Epithelial cell of esophagus (primary cell): ENCODE data around the gene GDF15.

Source experiments
- DNase-seq: peaks from one replicate; pipeline ENCODE4 v3.0.0; 2010; ENCODE audit warnings: low read depth
- H3K4me3 ChIP-seq: 2 replicates; pipeline ENCODE4 v1.5.1; 2011; ENCODE audit warnings: mild to moderate bottlenecking, low read length, control low read depth
- TF ChIP-seq, protein P1 (sequence below): IDR thresholded peaks from 2 replicates; pipeline ENCODE4 v1.5.1; 2011; ENCODE audit warnings: low read depth, mild to moderate bottlenecking, low read length, control low read depth, inconsistent platforms; ENCODE audit not compliant: insufficient read depth; ENCODE audit errors: missing control alignments

Gene GDF15

DNA sequence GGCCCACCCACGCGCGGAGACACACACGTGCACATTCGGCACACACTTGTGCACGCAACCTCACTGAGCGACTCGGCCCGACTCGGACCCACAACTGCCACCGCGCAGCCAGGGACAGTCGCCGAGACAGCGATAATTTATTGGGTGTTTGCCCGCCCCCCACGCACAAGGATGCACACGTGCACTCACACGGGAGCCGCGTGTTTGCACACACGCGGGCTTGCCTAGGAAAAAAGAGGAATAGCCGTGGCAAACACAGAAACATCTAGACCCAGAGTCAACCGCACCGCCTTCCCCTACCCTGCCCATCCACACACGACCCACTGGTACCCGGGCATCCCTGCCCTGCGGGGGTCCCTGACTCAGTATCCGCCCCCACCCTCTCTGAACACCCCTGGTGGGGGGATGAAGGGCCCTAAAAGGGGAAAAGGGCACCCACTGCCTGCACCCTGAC is 32.1 kb downstream of the GDF15 start:
- DNase-seq = no peak
- no peak overlapping the region for H3K4me3 ChIP-seq
- TF ChIP-seq, protein P1, sequence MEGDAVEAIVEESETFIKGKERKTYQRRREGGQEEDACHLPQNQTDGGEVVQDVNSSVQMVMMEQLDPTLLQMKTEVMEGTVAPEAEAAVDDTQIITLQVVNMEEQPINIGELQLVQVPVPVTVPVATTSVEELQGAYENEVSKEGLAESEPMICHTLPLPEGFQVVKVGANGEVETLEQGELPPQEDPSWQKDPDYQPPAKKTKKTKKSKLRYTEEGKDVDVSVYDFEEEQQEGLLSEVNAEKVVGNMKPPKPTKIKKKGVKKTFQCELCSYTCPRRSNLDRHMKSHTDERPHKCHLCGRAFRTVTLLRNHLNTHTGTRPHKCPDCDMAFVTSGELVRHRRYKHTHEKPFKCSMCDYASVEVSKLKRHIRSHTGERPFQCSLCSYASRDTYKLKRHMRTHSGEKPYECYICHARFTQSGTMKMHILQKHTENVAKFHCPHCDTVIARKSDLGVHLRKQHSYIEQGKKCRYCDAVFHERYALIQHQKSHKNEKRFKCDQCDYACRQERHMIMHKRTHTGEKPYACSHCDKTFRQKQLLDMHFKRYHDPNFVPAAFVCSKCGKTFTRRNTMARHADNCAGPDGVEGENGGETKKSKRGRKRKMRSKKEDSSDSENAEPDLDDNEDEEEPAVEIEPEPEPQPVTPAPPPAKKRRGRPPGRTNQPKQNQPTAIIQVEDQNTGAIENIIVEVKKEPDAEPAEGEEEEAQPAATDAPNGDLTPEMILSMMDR = no peak

DNA sequence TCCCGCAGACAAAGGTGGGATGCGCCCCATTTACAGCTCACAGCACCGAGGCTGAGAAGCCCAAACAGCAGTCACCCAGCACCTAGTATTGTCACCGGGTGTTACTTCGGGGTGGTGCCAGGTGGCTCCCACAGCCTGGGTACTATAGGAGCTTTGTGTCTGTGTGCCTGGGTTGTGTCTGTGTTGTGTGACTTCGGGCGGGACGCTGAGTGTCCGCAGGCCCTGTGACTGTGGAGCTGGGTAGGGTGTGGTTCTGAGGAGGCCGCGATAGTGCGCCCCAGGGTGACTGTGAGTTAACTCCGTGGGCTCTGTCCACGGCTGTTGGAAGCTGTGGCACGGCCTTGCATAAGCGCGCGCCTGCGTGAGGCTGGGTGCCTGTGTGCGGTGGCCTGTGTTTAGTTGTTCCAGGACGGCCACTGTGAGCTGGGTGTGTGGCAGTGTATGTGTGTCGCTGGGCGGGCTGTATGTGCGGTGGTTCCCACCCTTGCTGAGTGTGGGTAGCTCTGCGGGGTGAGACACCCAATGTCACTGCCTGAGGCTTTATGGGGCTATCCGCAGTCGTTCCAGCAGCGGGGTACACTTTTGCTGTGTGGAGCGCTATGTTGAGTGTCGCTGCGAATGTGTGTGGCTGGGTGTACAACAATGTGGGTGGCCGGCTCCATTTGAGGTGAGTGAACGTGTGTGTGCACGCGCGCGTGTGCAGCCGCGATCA is 32.7 kb downstream of the GDF15 start:
- peak overlapping the region; percentile 39 for H3K4me3 ChIP-seq
- TF ChIP-seq, protein P1 = no peak
- peak; percentile 24 for DNase-seq

- TF ChIP-seq, protein P1 = no peak
- H3K4me3 ChIP-seq = peak within 1 kb of the TSS; percentile 54
- peak; percentile 76 for DNase-seq
These were observed 33.3 kb downstream of the GDF15 start, which contains the start of gene SSBP4 for GRCh38 chr19:18419195-18419698. Gene SSBP4 (plus strand): TSS chr19:18419398. CDS start chr19:18419649, 251 bp downstream.

- DNase-seq = no peak
- TF ChIP-seq, protein P1 = no peak
- H3K4me3 ChIP-seq = peak overlapping the region; percentile 54
These were observed 33.9 kb downstream of the GDF15 start for GRCh38 chr19:18419699-18420460.

- TF ChIP-seq, protein P1 = no peak
- no peak for DNase-seq
- no peak overlapping the region for H3K4me3 ChIP-seq
These were observed 35.0 kb downstream of the GDF15 start for GRCh38 chr19:18420930-18421329.

DNA sequence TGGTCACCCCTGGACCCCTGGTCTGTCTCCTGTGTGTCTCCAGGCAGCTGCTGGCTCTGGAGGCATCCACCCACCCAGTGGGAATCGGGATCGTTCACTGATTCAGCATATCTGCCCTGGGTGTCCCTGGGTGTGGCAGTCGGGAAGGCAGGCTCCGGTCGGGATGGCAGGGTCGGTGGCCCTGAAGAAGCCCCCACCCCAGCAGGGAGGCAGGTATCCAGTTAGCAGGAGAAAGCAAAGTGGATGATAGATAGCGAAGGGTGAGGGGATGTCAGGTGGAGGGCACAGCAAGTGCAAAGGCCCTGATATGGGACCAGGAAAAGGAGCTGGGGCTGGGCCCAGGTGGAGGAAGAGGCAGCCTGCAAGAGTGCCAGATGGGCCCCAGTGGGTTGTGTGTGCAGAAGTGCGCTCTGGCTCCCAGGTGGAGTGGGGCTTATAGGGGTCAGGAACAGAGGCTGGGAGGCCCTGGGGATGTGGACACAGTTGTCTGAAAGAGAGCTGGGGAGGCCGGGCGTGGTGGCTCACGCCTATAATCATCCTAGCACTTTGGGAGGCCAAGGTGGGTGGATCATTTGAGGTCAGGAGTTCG is 35.5 kb downstream of the GDF15 start:
- H3K4me3 ChIP-seq = no peak overlapping the region
- TF ChIP-seq, protein P1 = no peak
- no peak for DNase-seq
